ENCODE data around the gene ABCC6. TPM values are rescaled to one million over a fixed set of nuclear protein-coding genes. Genes with fewer than 3 reads are reported as not detected.

Gene ABCC6
- total and polyA plus RNA-seq, 2 donors (not counting 1 experiment from before 2014, with no cell fraction given) = 0.27 TPM; not detected in 1

DNA sequence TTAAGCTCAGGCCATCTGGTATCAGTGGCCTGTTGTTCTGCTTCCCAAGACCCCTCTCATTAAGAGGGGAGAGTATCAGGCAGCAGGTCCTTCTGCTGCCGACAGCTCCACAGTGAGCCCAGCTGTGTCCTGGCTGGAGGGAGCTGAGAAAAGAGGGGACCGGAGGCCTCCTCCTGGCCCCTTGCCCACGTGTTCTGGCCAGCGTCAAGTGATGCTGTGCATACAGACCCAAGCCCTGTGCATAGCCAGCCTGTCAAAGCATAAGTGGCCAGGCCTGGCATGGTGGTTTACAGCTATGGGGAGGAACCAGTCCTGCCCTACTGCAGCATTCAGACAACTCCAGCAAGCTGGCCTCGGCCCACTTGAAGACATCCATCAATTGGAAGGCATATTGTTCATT lies 48.0 kb downstream of the ABCC6 start:
- Histone ChIP-seq H3K9ac (ENCODE audit: low read length) (no peak overlapping the region), H2AFZ (ENCODE audit: insufficient read depth, low read depth, low read length, poor library complexity, severe bottlenecking) (no peak overlapping the region), H3K36me3 (replicated peaks in 1 of 2; ENCODE audit: control extremely low read depth in 1 of 2, control insufficient read depth in 1 of 2, extremely low read depth in 1 of 2, insufficient read depth in 2 of 2, low read length in 1 of 2) (no peaks in the 10 kb centered on the region), H3K27me3 (replicated peaks in 1 of 4; ENCODE audit: control extremely low read depth in 1 of 4, control insufficient read depth in 3 of 4, insufficient read depth in 4 of 4, low read length in 3 of 4) (no peaks in the 10 kb centered on the region), H3K27ac (ENCODE audit: low read length in 2 of 2) (no peak overlapping the region), H3K4me2 (replicated peaks; ENCODE audit: low read depth, low read length, poor library complexity, severe bottlenecking) (no peak overlapping the region), H3K4me3 (ENCODE audit: control extremely low read depth in 1 of 5, extremely low read depth in 1 of 5, insufficient read depth in 1 of 5, low read depth in 2 of 5, low read length in 4 of 5) (no peak overlapping the region), H3K9me3 (ENCODE audit: control extremely low read depth in 1 of 3, control insufficient read depth in 2 of 3, insufficient read depth in 1 of 3, low read length in 2 of 3) (peaks cover 0 to 10% (median 2%) of the 10 kb centered on the region in 3 donors), H4K20me1 (ENCODE audit: control insufficient read depth, insufficient read depth, low read length, poor library complexity, severe bottlenecking) (no peaks in the 10 kb centered on the region), H3K79me2 (ENCODE audit: control insufficient read depth, insufficient read depth, low read length) (no peaks in the 10 kb centered on the region), H3K4me1 (ENCODE audit: control insufficient read depth in 2 of 2, insufficient read depth in 2 of 2, low read length in 2 of 2) (no peaks in the 10 kb centered on the region)
- intact Hi-C loops (cut with micrococcal nuclease) = no loop called here
- ATAC-seq (ENCODE audit: low read depth) (no peak), DNase-seq (no peak)
- no peaks in the 10 kb centered on the region for H3K9me3 Mint-ChIP-seq (ENCODE audit: insufficient read depth)
- H3K4me1 Mint-ChIP-seq = no peaks in the 10 kb centered on the region
- POLR2A ChIA-PET = interaction anchor here (0.7 kb wide), 1 partner anchor 13 kb away, joined by 3 read pairs; no protein-coding TSS in a partner anchor
- no peak overlapping the region for H3K27ac Mint-ChIP-seq
- CTCF ChIA-PET = no interaction called here
- TF ChIP-seq EZH2 (IDR thresholded peaks at IDR 0.05; ENCODE audit: borderline replicate concordance, insufficient read depth, low read depth, low read length, poor library complexity, severe bottlenecking) = no peak
- TF ChIP-seq CTCF (IDR thresholded peaks at IDR 0.05) = no peak
- peaks cover 4% of the 10 kb centered on the region for H3K27me3 Mint-ChIP-seq
- no peak overlapping the region for H3K4me3 Mint-ChIP-seq
- 95% methylated on average over 4 of the region's 5 CpGs for WGBS (ENCODE audit: insufficient coverage)

DNA sequence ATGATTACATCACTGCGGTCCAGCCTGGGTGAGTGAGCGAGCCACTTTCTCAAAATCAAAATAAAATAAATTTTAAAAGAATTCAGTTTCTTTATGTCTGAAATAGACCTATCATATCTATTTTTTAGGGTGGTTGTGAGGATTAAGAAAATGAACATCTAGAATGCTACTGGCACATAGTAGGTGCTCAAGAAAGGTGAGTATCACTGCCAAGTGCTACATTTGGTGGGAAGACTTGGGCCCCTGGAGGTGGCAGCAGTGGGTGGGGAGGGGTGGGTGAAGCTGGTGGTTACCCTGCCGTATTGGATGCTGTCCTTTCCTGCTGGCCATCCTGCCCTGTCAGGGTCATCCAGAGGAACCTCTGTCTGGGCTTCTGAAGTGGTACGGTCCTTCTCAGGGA lies 50.3 kb downstream of the ABCC6 start:
- H3K4me3 ChIP-seq (ENCODE audit: control extremely low read depth in 1 of 5, extremely low read depth in 1 of 5, insufficient read depth in 1 of 5, low read depth in 2 of 5, low read length in 4 of 5) = no peak overlapping the region
- H3K36me3 ChIP-seq (replicated peaks in 1 of 2; ENCODE audit: control extremely low read depth in 1 of 2, control insufficient read depth in 1 of 2, extremely low read depth in 1 of 2, insufficient read depth in 2 of 2, low read length in 1 of 2) = no peaks in the 10 kb centered on the region
- no peaks in the 10 kb centered on the region for H3K4me1 Mint-ChIP-seq
- no peaks in the 10 kb centered on the region for H4K20me1 ChIP-seq (ENCODE audit: control insufficient read depth, insufficient read depth, low read length, poor library complexity, severe bottlenecking)
- H3K9me3 Mint-ChIP-seq (ENCODE audit: insufficient read depth) = no peaks in the 10 kb centered on the region
- DNase-seq (no peak), ATAC-seq (ENCODE audit: low read depth) (no peak)
- no peak overlapping the region for H3K9ac ChIP-seq (ENCODE audit: low read length)
- H3K27ac ChIP-seq (ENCODE audit: low read length in 2 of 2) = no peak overlapping the region
- WGBS (ENCODE audit: insufficient coverage) = 100% methylated on average over 2 of the region's 4 CpGs
- no peaks in the 10 kb centered on the region for H3K79me2 ChIP-seq (ENCODE audit: control insufficient read depth, insufficient read depth, low read length)
- H3K9me3 ChIP-seq (ENCODE audit: control extremely low read depth in 1 of 3, control insufficient read depth in 2 of 3, insufficient read depth in 1 of 3, low read length in 2 of 3) = peaks cover 0 to 7% (median 2%) of the 10 kb centered on the region in 3 donors
- no peaks in the 10 kb centered on the region for H3K27me3 ChIP-seq (replicated peaks in 1 of 4; ENCODE audit: control extremely low read depth in 1 of 4, control insufficient read depth in 3 of 4, insufficient read depth in 4 of 4, low read length in 3 of 4)
- H3K4me2 ChIP-seq (replicated peaks; ENCODE audit: low read depth, low read length, poor library complexity, severe bottlenecking) = no peak overlapping the region
- TF ChIP-seq CTCF (IDR thresholded peaks at IDR 0.05) (no peak), EZH2 (IDR thresholded peaks at IDR 0.05; ENCODE audit: borderline replicate concordance, insufficient read depth, low read depth, low read length, poor library complexity, severe bottlenecking) (no peak)
- ChIA-PET CTCF (no interaction called here), POLR2A (no interaction called here)
- no peak overlapping the region for H3K27ac Mint-ChIP-seq
- no peaks in the 10 kb centered on the region for H3K27me3 Mint-ChIP-seq
- H3K4me1 ChIP-seq (ENCODE audit: control insufficient read depth in 2 of 2, insufficient read depth in 2 of 2, low read length in 2 of 2) = no peaks in the 10 kb centered on the region
- intact Hi-C loops (cut with micrococcal nuclease) = no loop called here
- H2AFZ ChIP-seq (ENCODE audit: insufficient read depth, low read depth, low read length, poor library complexity, severe bottlenecking) = no peak overlapping the region
- no peak overlapping the region for H3K4me3 Mint-ChIP-seq
